ENCODE data around the gene ZC3H13. TPM values are rescaled to one million over a fixed set of nuclear protein-coding genes. Genes with fewer than 3 reads are reported as not detected.
A peak's percentile ranks its signal among the peaks of the same experiment; 100 is the strongest.

The ZC3H13 gene
- total and polyA plus RNA-seq, 2 of the 8 experiments (the other 6 are each of a cell fraction or from before 2014, with no cell fraction given): 5.1 to 57.8 TPM

- Histone ChIP-seq H3K9ac (replicated peaks in 1 of 4; ENCODE audit: extremely low read depth in 1 of 4, low read depth in 3 of 4, low read length in 3 of 4) (no peak overlapping the region), H3K18ac (ENCODE audit: extremely low read depth, low read length) (no peak overlapping the region), H2BK20ac (ENCODE audit: low read length) (no peak overlapping the region), H3K23ac (ENCODE audit: insufficient read length) (no peak overlapping the region), H4K8ac (ENCODE audit: extremely low read depth, insufficient read depth, low read length) (no peak overlapping the region), H3K4me2 (ENCODE audit: insufficient read depth in 1 of 2, low read depth in 2 of 2, low read length in 2 of 2) (no peak overlapping the region), H2BK120ac (replicated peaks; ENCODE audit: low read depth, low read length) (no peak overlapping the region), H2BK15ac (ENCODE audit: low read length) (no peak overlapping the region), H2AFZ (ENCODE audit: low read length) (peak overlapping the region; percentile 91), H4K5ac (ENCODE audit: insufficient read length, low read depth, low read length) (no peak overlapping the region), H3K4ac (replicated peaks; ENCODE audit: insufficient read length, low read depth, low read length) (no peak overlapping the region), H3K9me3 (ENCODE audit: insufficient read depth in 2 of 2, low read depth in 1 of 2, low read length in 1 of 2) (no peaks in the 10 kb centered on the region), H3K36me3 (ENCODE audit: control insufficient read depth in 2 of 4, insufficient read depth in 4 of 4, low read length in 3 of 4) (no peaks in the 10 kb centered on the region), H3K27ac (ENCODE audit: low read depth, low read length) (no peak overlapping the region), H3K23me2 (ENCODE audit: low read depth, low read length) (no peaks in the 10 kb centered on the region), H3K4me3 (ENCODE audit: extremely low read depth in 1 of 4, insufficient read depth in 2 of 4, low read depth in 3 of 4, low read length in 4 of 4) (no peak overlapping the region), H3K27me3 (replicated peaks in 1 of 4; ENCODE audit: control insufficient read depth in 3 of 4, extremely low read depth in 1 of 4, insufficient read depth in 3 of 4, low read length in 3 of 4) (no peaks in the 10 kb centered on the region), H4K91ac (replicated peaks; ENCODE audit: insufficient read length, low read length) (no peak overlapping the region), H3K79me2 (ENCODE audit: control insufficient read depth in 1 of 2, insufficient read depth in 2 of 2, low read length in 2 of 2) (no peaks in the 10 kb centered on the region), H2BK12ac (ENCODE audit: low read depth, low read length) (no peak overlapping the region), H3K14ac (ENCODE audit: insufficient read length) (no peak overlapping the region), H3K56ac (replicated peaks; ENCODE audit: insufficient read length, low read depth, low read length) (no peak overlapping the region), H2AK5ac (ENCODE audit: low read depth, low read length) (no peak overlapping the region), H3K79me1 (ENCODE audit: low read depth, low read length) (no peaks in the 10 kb centered on the region), H3K4me1 (replicated peaks in 1 of 4; ENCODE audit: control insufficient read depth in 3 of 4, insufficient read depth in 4 of 4, low read length in 3 of 4) (no peaks in the 10 kb centered on the region), H4K20me1 (replicated peaks in 1 of 2; ENCODE audit: control insufficient read depth in 1 of 2, insufficient read depth in 2 of 2, low read length in 2 of 2) (no peaks in the 10 kb centered on the region), H2BK5ac (ENCODE audit: low read depth, low read length) (no peak overlapping the region)
- DNase-seq (ENCODE audit: low read depth in 1 of 2, low spot score in 2 of 2) (no peak), FAIRE-seq (no peak)
- 82% methylated on average over 4 of the region's 4 CpGs; no CpG with 5 or more reads in 1 of the 2 experiments for WGBS, 2 experiments (ENCODE audit: extremely low coverage in 1 of 2, insufficient coverage in 1 of 2, insufficient read length in 1 of 2, insufficient replicate concordance in 2 of 2, low coverage in 1 of 2, low lambda C conversion rate in 2 of 2, missing lambda C conversion rate in 1 of 2)
- ChIA-PET POLR2A (ENCODE audit: partially characterized antibody) (no interaction called here), CTCF (ENCODE audit: partially characterized antibody) (no interaction called here)
- no peak for TF ChIP-seq SAP30 (IDR thresholded peaks at IDR 0.05; ENCODE audit: insufficient read depth, insufficient replicate concordance, low read length)
- TF ChIP-seq JUN (IDR thresholded peaks at IDR 0.05; ENCODE audit: low read depth, low read length): no peak
- no peak for TF ChIP-seq YY1 (IDR thresholded peaks at IDR 0.05; ENCODE audit: low read depth, low read length)
- TF ChIP-seq NRF1 (IDR thresholded peaks at IDR 0.05; ENCODE audit: low read depth, low read length): no peak
- no peak for TF ChIP-seq CTBP2 (IDR thresholded peaks at IDR 0.05; ENCODE audit: borderline replicate concordance, insufficient read depth, insufficient read length, low read length)
- no peak for TF ChIP-seq FOSL1 (IDR thresholded peaks at IDR 0.05; ENCODE audit: insufficient read depth, low read depth, low read length)
- TF ChIP-seq GABPA (IDR thresholded peaks at IDR 0.05; ENCODE audit: borderline replicate concordance, insufficient read depth, low read length): no peak
- TF ChIP-seq POU5F1 (IDR thresholded peaks at IDR 0.05; ENCODE audit: low read depth, low read length): no peak
- no peak for TF ChIP-seq CEBPB (IDR thresholded peaks at IDR 0.05; ENCODE audit: low read depth, low read length)
- no peak for TF ChIP-seq ZNF274 (IDR thresholded peaks at IDR 0.05; ENCODE audit: borderline replicate concordance, extremely low read depth, low read length)
Observed at GRCh38 chr13:46101002-46101401, 48.5 kb upstream of the ZC3H13 start.

Data from H1 (cell line).